GM12892 (cell line): ENCODE measurements around the gene KIRREL3.

ENCODE experiments used
- POLR2A ChIP-seq: IDR thresholded peaks from 2 replicates; pipeline ENCODE4 v1.6.1; 2011; ENCODE audit warnings: low read depth, low read length, control low read depth
- POLR2AphosphoS5 ChIP-seq: IDR thresholded peaks from 2 replicates; pipeline ENCODE4 v1.6.1; 2011; ENCODE audit warnings: low read depth, low read length, control low read depth
- TAF1 ChIP-seq: IDR thresholded peaks from 2 replicates; pipeline ENCODE4 v1.6.1; 2011; ENCODE audit warnings: low read depth, mild to moderate bottlenecking, control low read depth, low read length, borderline replicate concordance

GRCh38 chr11:126647735-126648134 is 352.8 kb downstream of the KIRREL3 start:
- TF ChIP-seq POLR2AphosphoS5 = no peak
- TF ChIP-seq POLR2A = no peak
- TF ChIP-seq TAF1 = no peak
